Calu3 (cell line): Measurements from ENCODE around the gene FBXO28. TPM values are rescaled to one million over a fixed set of nuclear protein-coding genes. Genes with fewer than 3 reads are reported as not detected.

Experiments used
- BruUV-seq: library from RNA; stranded (reverse); fragments of 400-500 nt; replicated peaks from 2 replicates; lab custom pipeline; 2021; lab: Mats Ljungman, UMichigan
- CTCF ChIA-PET: fragments of 300-600 bp; sonication (Branson Sonifier 250); formaldehyde crosslinking; loops from one replicate; lab custom pipeline; 2022; ENCODE audit warnings: antibody characterized with exemption; lab: Charles Lee
- DNase-seq: peaks from one replicate; pipeline ENCODE4 v3.0.0; 2022
- H3K27ac Mint-ChIP-seq: one replicate; pipeline ENCODE4 v1.8.0; 2022; ENCODE audit warnings: mixed read lengths; ENCODE audit not compliant: unreplicated experiment
- H3K27me3 Mint-ChIP-seq: one replicate; pipeline ENCODE4 v1.8.0; 2022; ENCODE audit warnings: mixed read lengths; ENCODE audit not compliant: unreplicated experiment
- H3K36me3 Mint-ChIP-seq: one replicate; pipeline ENCODE4 v1.8.0; 2022; ENCODE audit warnings: mild to moderate bottlenecking, moderate library complexity, mixed read lengths; ENCODE audit not compliant: insufficient read depth, unreplicated experiment
- H3K4me1 Mint-ChIP-seq: one replicate; pipeline ENCODE4 v1.8.0; 2022; ENCODE audit warnings: mild to moderate bottlenecking, low read depth, mixed read lengths; ENCODE audit not compliant: unreplicated experiment
- H3K4me3 Mint-ChIP-seq: one replicate; pipeline ENCODE4 v1.8.0; 2022; ENCODE audit warnings: mild to moderate bottlenecking, low read depth, moderate library complexity, mixed read lengths; ENCODE audit not compliant: unreplicated experiment
- H3K9me3 Mint-ChIP-seq: one replicate; pipeline ENCODE4 v1.8.0; 2022; ENCODE audit warnings: low read depth, mixed read lengths; ENCODE audit not compliant: unreplicated experiment
- CTCF ChIP-seq: fragments of 200-600 bp; IDR thresholded peaks from one replicate; pipeline ENCODE4 v1.8.0; 2022; ENCODE audit warnings: antibody characterized with exemption; ENCODE audit not compliant: unreplicated experiment
- intact Hi-C: fragments of 100-400 bp; cut with micrococcal nuclease; formaldehyde crosslinking; loops from one replicate; pipeline ENCODE4 v1.10.0; 2022; ENCODE audit not compliant: unreplicated experiment
- total RNA-seq: library from RNA; stranded (reverse); gene quantifications from 2 replicates; pipeline ENCODE4 v1.2.3, GENCODE V29; 2022

Gene FBXO28
- total RNA-seq, 1 experiment from 2014 or later = 100 TPM

- peaks cover 26% of the 10 kb centered on the region for H3K36me3 Mint-ChIP-seq
- intact Hi-C loops = no loop called here
- no peak for DNase-seq
- no peak overlapping the region for H3K4me3 Mint-ChIP-seq
- H3K9me3 Mint-ChIP-seq = no peaks in the 10 kb centered on the region
- no peak overlapping the region for H3K27ac Mint-ChIP-seq
- no peak for TF ChIP-seq CTCF
- H3K4me1 Mint-ChIP-seq = no peaks in the 10 kb centered on the region
- no peaks in the 10 kb centered on the region for H3K27me3 Mint-ChIP-seq
- BruUV-seq = no TSS peak
- CTCF ChIA-PET = no interaction called here
These were observed 79.5 kb downstream of the FBXO28 start for GRCh38 chr1:224193319-224193966.

- H3K27ac Mint-ChIP-seq = no peak overlapping the region
- intact Hi-C loops = no loop called here
- CTCF ChIA-PET = no interaction called here
- H3K4me1 Mint-ChIP-seq = peaks cover 10% of the 10 kb centered on the region
- TSS peak; percentile 5 for BruUV-seq
- DNase-seq = no peak
- H3K9me3 Mint-ChIP-seq = no peaks in the 10 kb centered on the region
- TF ChIP-seq CTCF = no peak
- no peak overlapping the region for H3K4me3 Mint-ChIP-seq
- peaks cover 17% of the 10 kb centered on the region for H3K36me3 Mint-ChIP-seq
- no peaks in the 10 kb centered on the region for H3K27me3 Mint-ChIP-seq
These were observed 83.1 kb downstream of the FBXO28 start for GRCh38 chr1:224196813-224197600.

- Mint-ChIP-seq H3K4me1 (peaks cover 13% of the 10 kb centered on the region), H3K36me3 (peaks cover 14% of the 10 kb centered on the region), H3K9me3 (no peaks in the 10 kb centered on the region), H3K27ac (no peak overlapping the region), H3K4me3 (no peak overlapping the region), H3K27me3 (no peaks in the 10 kb centered on the region)
- TF ChIP-seq CTCF = no peak
- CTCF ChIA-PET = no interaction called here
- intact Hi-C loops = no loop called here
- BruUV-seq = no TSS peak
- DNase-seq = no peak
These were observed 84.7 kb downstream of the FBXO28 start for GRCh38 chr1:224198572-224198971.

GRCh38 chr1:224199679-224200078 is 85.8 kb downstream of the FBXO28 start:
- intact Hi-C loops = no loop called here
- Mint-ChIP-seq H3K36me3 (peaks cover 8% of the 10 kb centered on the region), H3K9me3 (no peaks in the 10 kb centered on the region), H3K27ac (peak overlapping the region; percentile 25), H3K4me3 (no peak overlapping the region), H3K27me3 (no peaks in the 10 kb centered on the region), H3K4me1 (peaks cover 18% of the 10 kb centered on the region)
- DNase-seq = peak; percentile 28
- BruUV-seq = no TSS peak
- CTCF ChIA-PET = interaction anchor here (0.7 to 1.0 kb wide), 2 partner anchors 31 to 130 kb away, joined by 4 read pairs; partner anchors contain the start of gene NVL
- TF ChIP-seq CTCF = no peak
